ENCODE results near the gene ADPRS.

- TF ChIP-seq EP300 (IDR thresholded peaks at IDR 0.05) (no peak), CTCF (IDR thresholded peaks at IDR 0.05) (no peak), POLR2A (IDR thresholded peaks at IDR 0.05) (no peak), POLR2AphosphoS5 (IDR thresholded peaks at IDR 0.05) (no peak)
Observed at GRCh38 chr1:36115931-36116330, 27.2 kb downstream of the ADPRS start.

Data from gastroesophageal sphincter (tissue), 3 donors.